Fibroblast of mammary gland (primary cell): ENCODE results near the gene STX8.

ENCODE experiments used
- DNase-seq: peaks from one replicate; pipeline ENCODE4 v3.0.0-alpha.2; 2010; ENCODE audit warnings: low read depth
- H3K4me3 ChIP-seq: 2 replicates; pipeline ENCODE4 v1.5.1; 2011; ENCODE audit warnings: low read depth, mild to moderate bottlenecking, low read length, moderate library complexity; ENCODE audit not compliant: control insufficient read depth
- CTCF ChIP-seq: conservative IDR thresholded peaks from 2 replicates; pipeline ENCODE4 v1.5.1; 2011; ENCODE audit warnings: low read depth, low read length, inconsistent platforms; ENCODE audit not compliant: control insufficient read depth, insufficient read depth

The STX8 gene

GRCh38 chr17:9226130-9226793 lies 349.4 kb downstream of the STX8 start:
- no peak for TF ChIP-seq CTCF
- DNase-seq: no peak
- no peak overlapping the region for H3K4me3 ChIP-seq

GRCh38 chr17:9225305-9226101 lies 350.1 kb downstream of the STX8 start:
- DNase-seq: no peak
- H3K4me3 ChIP-seq: no peak overlapping the region
- TF ChIP-seq CTCF: no peak

- TF ChIP-seq CTCF: no peak
- DNase-seq: no peak
- H3K4me3 ChIP-seq: no peak overlapping the region
Measured at GRCh38 chr17:9224485-9224884, 351.1 kb downstream of the STX8 start.

- no peak for DNase-seq
- H3K4me3 ChIP-seq: no peak overlapping the region
- TF ChIP-seq CTCF: no peak
Measured at GRCh38 chr17:9223531-9223930, 352.1 kb downstream of the STX8 start.

GRCh38 chr17:9221922-9222180 lies 353.8 kb downstream of the STX8 start:
- DNase-seq: no peak
- H3K4me3 ChIP-seq: no peak overlapping the region
- no peak for TF ChIP-seq CTCF

GRCh38 chr17:9221147-9221921 lies 354.3 kb downstream of the STX8 start:
- TF ChIP-seq CTCF: no peak
- H3K4me3 ChIP-seq: no peak overlapping the region
- DNase-seq: no peak
